UCSD-AML1 (cell line): ENCODE data around the gene EPAS1.

Source experiments
- DNase-seq: peaks from one replicate; lab custom pipeline; 2025; ENCODE audit not compliant: unreplicated experiment; lab: John Stamatoyannopoulos, UW

EPAS1 gene

GRCh38 chr2:46430413-46430812 is 133.2 kb downstream of the EPAS1 start:
- DNase-seq = no peak

GRCh38 chr2:46430992-46431391 is 133.8 kb downstream of the EPAS1 start:
- no peak for DNase-seq

- no peak for DNase-seq
Observed at GRCh38 chr2:46431481-46432235, 134.5 kb downstream of the EPAS1 start.

GRCh38 chr2:46434851-46435273 is 137.7 kb downstream of the EPAS1 start:
- no peak for DNase-seq

GRCh38 chr2:46435353-46435752 is 138.1 kb downstream of the EPAS1 start:
- no peak for DNase-seq

GRCh38 chr2:46435796-46436360 is 138.7 kb downstream of the EPAS1 start:
- DNase-seq = no peak
